ENCODE measurements around the gene SKIC2. TPM values are rescaled to one million over a fixed set of nuclear protein-coding genes. Genes with fewer than 3 reads are reported as not detected.

Gene SKIC2
- total and polyA plus RNA-seq, 11 donors: 24.5 to 51.8 (median 35.1) TPM

- Histone ChIP-seq H3K9me3 (no peaks in the 10 kb centered on the region), H3K36me3 (peaks cover 0 to 67% (median 61%) of the 10 kb centered on the region in 9 donors), H3K4me1 (peaks cover 0 to 31% (median 24%) of the 10 kb centered on the region in 12 donors), H3K4me3 (no peak overlapping the region), H3K27ac (no peak overlapping the region), H3K27me3 (no peaks in the 10 kb centered on the region)
- no peak for ATAC-seq
- TF ChIP-seq POLR2A (IDR thresholded peaks at IDR 0.05): no peak
- no peak for TF ChIP-seq CTCF (IDR thresholded peaks at IDR 0.05)
- no peak for DNase-seq
- intact Hi-C loops (cut with DNase I): no loop called here
- WGBS, 4 donors: 85 to 89% (median 88%) methylated on average over 18 to 23 of the region's 23 CpGs
Observed at GRCh38 chr6:31968791-31969711, 10.1 kb downstream of the SKIC2 start.

GRCh38 chr6:31969712-31970603 lies 11.0 kb downstream of the SKIC2 start:
- WGBS, 4 donors: 67 to 78% (median 74%) methylated on average over 17 of the region's 17 CpGs

DNA sequence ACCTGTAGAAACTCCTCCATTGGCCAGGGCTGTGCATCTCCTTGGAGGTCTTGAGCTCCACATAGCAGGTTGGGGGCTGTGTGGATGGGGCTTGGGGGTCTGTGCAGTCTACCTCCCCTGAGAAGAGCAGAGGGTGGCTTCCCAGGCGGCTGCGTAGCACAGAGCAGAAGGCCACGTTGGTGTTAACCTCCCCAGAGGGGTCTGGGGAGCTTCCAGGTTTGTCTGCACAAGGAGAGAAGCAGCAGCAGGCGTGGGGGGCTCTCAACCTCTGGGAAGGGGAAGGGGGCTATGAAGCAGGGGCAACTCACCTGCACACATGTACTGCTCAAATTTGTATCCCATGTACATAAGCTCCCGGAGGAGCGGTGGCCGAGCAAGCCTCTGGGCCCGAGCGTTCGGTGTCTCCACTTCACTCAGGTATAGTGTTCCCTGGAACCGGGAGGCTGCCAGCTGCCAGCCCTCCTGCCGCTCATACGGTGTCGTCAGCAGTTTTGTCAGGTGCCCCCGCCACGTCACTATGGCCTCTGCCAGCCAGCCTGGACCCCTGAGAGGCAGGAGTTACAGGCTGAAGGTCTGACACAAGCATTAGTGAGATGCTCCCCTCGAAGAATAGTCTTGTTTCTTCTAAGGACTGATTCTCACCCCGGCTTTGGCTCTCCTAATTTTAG lies 11.8 kb downstream of the SKIC2 start:
- Histone ChIP-seq H3K9me3 (no peaks in the 10 kb centered on the region), H3K27me3 (no peaks in the 10 kb centered on the region), H3K36me3 (peaks cover 0 to 59% (median 46%) of the 10 kb centered on the region in 9 donors), H3K4me1 (peaks cover 0 to 33% (median 24%) of the 10 kb centered on the region in 12 donors), H3K4me3 (peak overlapping the region in 11 of 12 donors; percentile 56 to 87 (median 73)), H3K27ac (peak overlapping the region in 11 of 12 donors; percentile 86 to 98 (median 94))
- intact Hi-C loops (cut with DNase I): loop anchor here in 1 of 10 donors (1.0 kb wide), 1 partner anchor 11 kb away; the partner anchor contains the start of gene SKIC2
- TF ChIP-seq POLR2A (IDR thresholded peaks at IDR 0.05): no peak
- no peak for TF ChIP-seq CTCF (IDR thresholded peaks at IDR 0.05)
- ATAC-seq (no peak), DNase-seq (peak in 1 of 5 donors; percentile 10)
- WGBS, 4 donors: 70 to 82% (median 76%) methylated on average over 18 of the region's 18 CpGs

More at GRCh38 chr6:31969712-31970603, 11.0 kb downstream of the SKIC2 start:
- DNase-seq: peak in 1 of 5 donors; percentile 10
- H3K36me3 ChIP-seq: peaks cover 0 to 66% (median 54%) of the 10 kb centered on the region in 9 donors
- TF ChIP-seq CTCF (IDR thresholded peaks at IDR 0.05): no peak
- no peak for TF ChIP-seq POLR2A (IDR thresholded peaks at IDR 0.05)
- H3K27ac ChIP-seq: peak overlapping the region in 1 of 12 donors; percentile 96
- ATAC-seq: no peak
- no peaks in the 10 kb centered on the region for H3K27me3 ChIP-seq
- no peak overlapping the region for H3K4me3 ChIP-seq
- H3K4me1 ChIP-seq: peaks cover 0 to 33% (median 24%) of the 10 kb centered on the region in 12 donors
- intact Hi-C loops (cut with DNase I): no loop called here
- H3K9me3 ChIP-seq: no peaks in the 10 kb centered on the region
